Fibroblast of the conjunctiva (primary cell): ENCODE measurements around the gene ZSWIM8.
"Not testable (repeated sequence)": the region's sequence is repeated elsewhere in the genome, so short reads cannot be mapped to it uniquely, and the experiment has no call there.

Experiments used
- DNase-seq: peaks from one replicate; pipeline ENCODE4 v3.0.0-alpha.2; 2010; ENCODE audit warnings: low read depth

The ZSWIM8 gene

GRCh38 chr10:73785211-73785720, at the start of gene ZSWIM8:
ZSWIM8 (plus strand) TSS chr10:73785606; CDS start chr10:73785879, 273 bp downstream.
- DNase-seq, result peak; percentile 94

- DNase-seq, result not testable (repeated sequence)
Measured at GRCh38 chr10:73740501-73741254, 44.7 kb upstream of the ZSWIM8 start.

GRCh38 chr10:73742454-73742734, 43.0 kb upstream of the ZSWIM8 start:
- no peak for DNase-seq

- no peak for DNase-seq
Measured at GRCh38 chr10:73743327-73743904, 42.0 kb upstream of the ZSWIM8 start.

GRCh38 chr10:73743905-73744663, 41.3 kb upstream of the ZSWIM8 start, which contains the start of gene SEC24C:
SEC24C (plus strand) TSS chr10:73744372; CDS start chr10:73746833, 2,461 bp downstream.
- peak; percentile 94 for DNase-seq

GRCh38 chr10:73744664-73744975, 40.8 kb upstream of the ZSWIM8 start:
- DNase-seq, result no peak

- DNase-seq, result no peak
Measured at GRCh38 chr10:73746721-73747120, 38.7 kb upstream of the ZSWIM8 start.

- no peak for DNase-seq
Measured at GRCh38 chr10:73750819-73751218, 34.6 kb upstream of the ZSWIM8 start.

- DNase-seq, result no peak
Measured at GRCh38 chr10:73756183-73756582, 29.2 kb upstream of the ZSWIM8 start.

GRCh38 chr10:73758704-73759511, 26.5 kb upstream of the ZSWIM8 start:
- no peak for DNase-seq

- no peak for DNase-seq
Measured at GRCh38 chr10:73759512-73760115, 25.8 kb upstream of the ZSWIM8 start.

- no peak for DNase-seq
Measured at GRCh38 chr10:73761781-73762180, 23.6 kb upstream of the ZSWIM8 start.

- DNase-seq, result no peak
Measured at GRCh38 chr10:73762915-73763314, 22.5 kb upstream of the ZSWIM8 start.

GRCh38 chr10:73763343-73763742, 22.1 kb upstream of the ZSWIM8 start:
- DNase-seq, result no peak

- no peak for DNase-seq
Measured at GRCh38 chr10:73765066-73765465, 20.3 kb upstream of the ZSWIM8 start.

- no peak for DNase-seq
Measured at GRCh38 chr10:73768881-73769280, 16.5 kb upstream of the ZSWIM8 start.

GRCh38 chr10:73769396-73769795, 16.0 kb upstream of the ZSWIM8 start:
- DNase-seq, result no peak

- peak; percentile 66 for DNase-seq
Measured at GRCh38 chr10:73771722-73772280, 13.6 kb upstream of the ZSWIM8 start.

- peak; percentile 47 for DNase-seq
Measured at GRCh38 chr10:73772281-73773151, 12.9 kb upstream of the ZSWIM8 start.

GRCh38 chr10:73773152-73773879, 12.1 kb upstream of the ZSWIM8 start:
- DNase-seq, result no peak
